OCI-LY1 (cell line): ENCODE results near the gene CFAP73.

Experiments used
- CTCF ChIP-seq: fragments of 200-600 bp; sonication (generic), shearing (Covaris generic); IDR thresholded peaks from 2 replicates; pipeline ENCODE4 v1.5.1; 2017; ENCODE audit warnings: mild to moderate bottlenecking, antibody characterized with exemption, low read length, moderate library complexity, mixed read lengths
- EZH2 ChIP-seq: fragments of 200-600 bp; sonication (generic), shearing (Covaris generic); IDR thresholded peaks from 2 replicates; pipeline ENCODE4 v1.8.0; 2017; ENCODE audit warnings: borderline replicate concordance, mixed run types, mild to moderate bottlenecking, antibody characterized with exemption, low read length, moderate library complexity, mixed read lengths

DNA sequence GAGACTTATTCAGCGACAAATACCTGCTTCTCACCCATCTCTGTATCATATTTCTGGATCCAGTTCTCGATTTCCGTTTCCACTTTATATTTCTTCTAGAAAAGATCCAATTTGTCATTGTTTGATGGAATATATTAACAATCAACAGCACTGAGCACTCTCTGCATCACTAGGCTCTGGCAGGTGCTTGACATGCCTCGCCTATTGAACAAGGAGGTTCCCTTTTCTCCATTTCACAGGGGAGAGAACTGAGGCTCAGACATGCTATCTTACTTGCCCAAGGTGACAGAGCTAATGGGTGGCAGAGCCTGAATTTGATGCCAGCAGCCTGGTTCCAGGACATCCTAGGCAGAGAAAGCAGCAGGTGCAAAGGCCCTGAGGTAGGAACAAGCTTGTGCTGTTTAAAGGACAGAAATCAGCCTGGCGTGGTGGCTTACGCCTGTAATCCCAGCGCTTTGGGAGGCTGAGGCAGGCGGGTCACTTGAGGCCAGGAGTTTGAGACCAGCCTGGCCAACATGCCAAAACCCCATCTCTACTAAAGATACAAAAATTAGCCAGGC is 48.1 kb downstream of the CFAP73 start:
- TF ChIP-seq CTCF (no peak), EZH2 (no peak)
